Suprapubic skin (tissue), 4 donors: Measurements from ENCODE around the gene NES. TPM values are rescaled to one million over a fixed set of nuclear protein-coding genes. Genes with fewer than 3 reads are reported as not detected.

Source experiments
- DNase-seq, 2 donors: peaks; one replicate each; pipeline ENCODE4 v3.0.0-alpha.2; 2019; ENCODE audit warnings: low spot score in 2 of 2
- H3K27ac ChIP-seq: fragments of 200-600 bp; sonication (generic); one replicate; pipeline ENCODE4 v1.5.1; 2019
- H3K27me3 ChIP-seq: fragments of 200-600 bp; sonication (generic); one replicate; pipeline ENCODE4 v1.5.1; 2019
- H3K36me3 ChIP-seq: fragments of 200-600 bp; sonication (generic); one replicate; pipeline ENCODE4 v1.5.1; 2019
- H3K4me1 ChIP-seq: fragments of 200-600 bp; sonication (generic); one replicate; pipeline ENCODE4 v1.5.1; 2019
- H3K4me3 ChIP-seq: fragments of 200-600 bp; sonication (generic); one replicate; pipeline ENCODE4 v1.5.1; 2019; ENCODE audit warnings: mild to moderate bottlenecking
- H3K9me3 ChIP-seq: fragments of 200-600 bp; sonication (generic); one replicate; pipeline ENCODE4 v1.5.1; 2019
- CTCF ChIP-seq, 2 donors: fragments of 200-600 bp in 1 of 2; fragments of 450-650 bp in 1 of 2; sonication (generic) in 1 of 2; IDR thresholded peaks; one replicate each; pipeline ENCODE4 v1.5.1; 2016 to 2019; ENCODE audit warnings: antibody characterized with exemption in 2 of 2, mild to moderate bottlenecking in 1 of 2, moderate library complexity in 1 of 2
- EP300 ChIP-seq: sonication (generic); formaldehyde crosslinking; IDR thresholded peaks from one replicate; pipeline ENCODE4 v1.6.1; 2017; ENCODE audit warnings: antibody characterized with exemption
- POLR2A ChIP-seq, 2 donors: fragments of 450-650 bp; IDR thresholded peaks; one replicate each; pipeline ENCODE4 v1.6.1; 2017; ENCODE audit warnings: antibody characterized with exemption in 2 of 2, mild to moderate bottlenecking in 2 of 2, moderate library complexity in 2 of 2
- POLR2AphosphoS5 ChIP-seq, 3 donors: sonication (generic); formaldehyde crosslinking; IDR thresholded peaks; one replicate each; pipeline ENCODE4 v1.6.1; 2017; ENCODE audit warnings: antibody characterized with exemption in 3 of 3
- WGBS: methylation state at CpG from one replicate; pipeline ENCODE4 v1.1.5; 2018; 5-methylcytosine and 5-hydroxymethylcytosine counted together
- total RNA-seq, 4 donors: library from RNA; depleted of rRNA; stranded (reverse); fragments of >200 nt; gene quantifications; one replicate each; pipeline ENCODE4 v1.1.0, GENCODE V29; 2016

Gene NES
- total RNA-seq, 4 donors from 2014 or later = 1.9 to 7.4 (median 4.8) TPM

GRCh38 chr1:156663178-156663577 lies 14.0 kb downstream of the NES start:
- Histone ChIP-seq H3K4me3 (no peak overlapping the region), H3K36me3 (no peaks in the 10 kb centered on the region), H3K27me3 (no peaks in the 10 kb centered on the region), H3K4me1 (peaks cover 87% of the 10 kb centered on the region), H3K27ac (no peak overlapping the region), H3K9me3 (no peaks in the 10 kb centered on the region)
- 30% methylated on average over 5 of the region's 5 CpGs for whole genome bisulfite sequencing
- no peak for TF ChIP-seq CTCF (IDR thresholded peaks at IDR 0.05)
- no peak for TF ChIP-seq EP300
- TF ChIP-seq POLR2A (IDR thresholded peaks at IDR 0.05) = no peak
- TF ChIP-seq POLR2AphosphoS5 (IDR thresholded peaks at IDR 0.05) = no peak
- DNase-seq = no peak

- Histone ChIP-seq H3K9me3 (no peaks in the 10 kb centered on the region), H3K36me3 (no peaks in the 10 kb centered on the region), H3K27me3 (peaks cover 4% of the 10 kb centered on the region), H3K27ac (no peak overlapping the region), H3K4me1 (peaks cover 86% of the 10 kb centered on the region), H3K4me3 (no peak overlapping the region)
- 85% methylated on average over 5 of the region's 5 CpGs for WGBS
- TF ChIP-seq CTCF (IDR thresholded peaks at IDR 0.05) (no peak), POLR2A (IDR thresholded peaks at IDR 0.05) (no peak), POLR2AphosphoS5 (IDR thresholded peaks at IDR 0.05) (no peak), EP300 (no peak)
- DNase-seq = no peak
These were observed 14.5 kb downstream of the NES start for GRCh38 chr1:156662800-156663055.

GRCh38 chr1:156662005-156662799 lies 15.0 kb downstream of the NES start:
- WGBS = 70% methylated on average over 11 of the region's 12 CpGs
- no peak for DNase-seq
- Histone ChIP-seq H3K27me3 (peaks cover 8% of the 10 kb centered on the region), H3K27ac (peak overlapping the region; percentile 67), H3K9me3 (no peaks in the 10 kb centered on the region), H3K4me3 (no peak overlapping the region), H3K4me1 (peaks cover 86% of the 10 kb centered on the region), H3K36me3 (no peaks in the 10 kb centered on the region)
- TF ChIP-seq POLR2A (IDR thresholded peaks at IDR 0.05) (no peak), EP300 (no peak), CTCF (IDR thresholded peaks at IDR 0.05) (no peak), POLR2AphosphoS5 (IDR thresholded peaks at IDR 0.05) (no peak)

GRCh38 chr1:156660752-156661112 lies 16.5 kb downstream of the NES start:
- Histone ChIP-seq H3K4me3 (no peak overlapping the region), H3K4me1 (peaks cover 79% of the 10 kb centered on the region), H3K9me3 (no peaks in the 10 kb centered on the region), H3K27me3 (peaks cover 23% of the 10 kb centered on the region), H3K36me3 (no peaks in the 10 kb centered on the region), H3K27ac (peak overlapping the region; percentile 67)
- no peak for DNase-seq
- TF ChIP-seq CTCF (IDR thresholded peaks at IDR 0.05) (no peak), POLR2AphosphoS5 (IDR thresholded peaks at IDR 0.05) (no peak), EP300 (no peak), POLR2A (IDR thresholded peaks at IDR 0.05) (no peak)
- 78% methylated on average over 2 of the region's 2 CpGs for WGBS

- no peak overlapping the region for H3K4me3 ChIP-seq
- TF ChIP-seq POLR2AphosphoS5 (IDR thresholded peaks at IDR 0.05) (peak in 1 of 3 donors; percentile 49), POLR2A (IDR thresholded peaks at IDR 0.05) (no peak), CTCF (IDR thresholded peaks at IDR 0.05) (peak; percentile 95 to 100)
- WGBS = 21% methylated on average over 34 of the region's 38 CpGs
These were observed 17.0 kb downstream of the NES start for GRCh38 chr1:156659988-156660751.

More at GRCh38 chr1:156659988-156660751, 17.0 kb downstream of the NES start:
- H3K27ac ChIP-seq = peak overlapping the region; percentile 67
- DNase-seq = peak; percentile 97 to 98
- H3K27me3 ChIP-seq = peaks cover 24% of the 10 kb centered on the region
- H3K4me1 ChIP-seq = peaks cover 75% of the 10 kb centered on the region
- H3K36me3 ChIP-seq = no peaks in the 10 kb centered on the region
- H3K9me3 ChIP-seq = no peaks in the 10 kb centered on the region
